Thyroid gland (tissue), 4 donors: ENCODE data around the gene ZYG11B.

ENCODE experiments used
- CTCF ChIP-seq, 6 experiments: fragments of 200-600 bp in 3 of 6; fragments of 450-650 bp in 3 of 6; sonication (generic) in 3 of 6; IDR thresholded peaks; one replicate each; pipeline ENCODE4 v1.5.1; 2016 to 2019; ENCODE audit warnings: antibody characterized with exemption in 6 of 6, mild to moderate bottlenecking in 2 of 6, inconsistent platforms in 1 of 6, moderate library complexity in 1 of 6
- POLR2A ChIP-seq, 2 donors: fragments of 450-650 bp; IDR thresholded peaks; one replicate each; pipeline ENCODE4 v1.6.1; 2017; ENCODE audit warnings: antibody characterized with exemption in 2 of 2, mild to moderate bottlenecking in 2 of 2, moderate library complexity in 1 of 2

GRCh38 chr1:52741259-52741658 is 15.0 kb downstream of the ZYG11B start:
- TF ChIP-seq CTCF (IDR thresholded peaks at IDR 0.05) (no peak), POLR2A (IDR thresholded peaks at IDR 0.05) (no peak)
